Liver (tissue), 9 donors: Measurements from ENCODE around the gene LDB2. TPM values are rescaled to one million over a fixed set of nuclear protein-coding genes. Genes with fewer than 3 reads are reported as not detected.

Source experiments
- DNase-seq: peaks from one replicate; pipeline ENCODE4 v3.0.0-alpha.2; 2017; ENCODE audit warnings: low spot score
- H3K27ac ChIP-seq, 2 donors: one replicate each; pipeline ENCODE4 v1.7.0; 2013; ENCODE audit warnings: inconsistent platforms in 2 of 2, low read length in 2 of 2, control low read depth in 1 of 2, low read depth in 1 of 2, mild to moderate bottlenecking in 1 of 2
- H3K27me3 ChIP-seq, 4 donors: one replicate each; pipeline versions ENCODE4 v1.6.1 to v1.7.0; 2013; ENCODE audit warnings: low read length in 3 of 4, inconsistent platforms in 1 of 4, mild to moderate bottlenecking in 1 of 4, moderate library complexity in 1 of 4; ENCODE audit not compliant: control insufficient read depth in 4 of 4, insufficient read depth in 4 of 4
- H3K36me3 ChIP-seq, 4 donors: one replicate each; pipeline versions ENCODE4 v1.6.1 to v1.7.0; 2013; ENCODE audit warnings: low read length in 3 of 4, mild to moderate bottlenecking in 3 of 4, low read depth in 1 of 4, moderate library complexity in 1 of 4; ENCODE audit not compliant: control insufficient read depth in 4 of 4, insufficient read depth in 3 of 4
- H3K4me1 ChIP-seq, 4 donors: one replicate each; pipeline versions ENCODE4 v1.6.1 to v1.7.0; 2013; ENCODE audit warnings: low read length in 3 of 4, mild to moderate bottlenecking in 3 of 4, moderate library complexity in 1 of 4; ENCODE audit not compliant: control insufficient read depth in 4 of 4, insufficient read depth in 4 of 4
- H3K4me3 ChIP-seq, 3 donors: one replicate each; pipeline versions ENCODE4 v1.6.1 to v1.7.0; 2013; ENCODE audit warnings: low read length in 3 of 3, control low read depth in 1 of 3, low read depth in 1 of 3, mild to moderate bottlenecking in 1 of 3
- H3K9ac ChIP-seq, 2 donors: one replicate each; pipeline ENCODE4 v1.7.0; 2013; ENCODE audit warnings: low read length in 2 of 2, mild to moderate bottlenecking in 2 of 2, moderate library complexity in 2 of 2, control low read depth in 1 of 2, low read depth in 1 of 2
- H3K9me3 ChIP-seq, 4 donors: one replicate each; pipeline versions ENCODE4 v1.6.1 to v1.7.0; 2013; ENCODE audit warnings: low read length in 3 of 4; ENCODE audit not compliant: control insufficient read depth in 4 of 4
- ATF3 ChIP-seq: IDR thresholded peaks from 2 replicates; pipeline ENCODE4 v1.6.1; 2016; ENCODE audit warnings: antibody characterized with exemption
- EGR1 ChIP-seq, 2 donors: IDR thresholded peaks; 2 replicates each; pipeline ENCODE4 v1.6.1; 2016 to 2018; ENCODE audit warnings: antibody characterized with exemption in 2 of 2, low read depth in 2 of 2
- FOXA1 ChIP-seq: IDR thresholded peaks from 2 replicates; pipeline ENCODE4 v1.6.1; 2016; ENCODE audit warnings: antibody characterized with exemption
- FOXA2 ChIP-seq: IDR thresholded peaks from 2 replicates; pipeline ENCODE4 v1.6.1; 2016; ENCODE audit warnings: antibody characterized with exemption
- HNF4A ChIP-seq, 2 donors: conservative IDR thresholded peaks; 2 replicates each; pipeline ENCODE4 v1.6.1; 2016; ENCODE audit warnings: antibody characterized with exemption in 2 of 2, mild to moderate bottlenecking in 2 of 2
- HNF4G ChIP-seq: IDR thresholded peaks from 2 replicates; pipeline ENCODE4 v1.6.1; 2016; ENCODE audit warnings: antibody characterized with exemption
- MAX ChIP-seq: IDR thresholded peaks from 2 replicates; pipeline ENCODE4 v1.6.1; 2016; ENCODE audit warnings: antibody characterized with exemption
- NR2F2 ChIP-seq: IDR thresholded peaks from 2 replicates; pipeline ENCODE4 v1.6.1; 2016; ENCODE audit warnings: antibody characterized with exemption
- RAD21 ChIP-seq, 2 donors: IDR thresholded peaks; 2 replicates each; pipeline ENCODE4 v1.6.1; 2016; ENCODE audit warnings: antibody characterized with exemption in 2 of 2, mild to moderate bottlenecking in 2 of 2
- REST ChIP-seq: IDR thresholded peaks from 2 replicates; pipeline ENCODE4 v1.6.1; 2016; ENCODE audit warnings: antibody characterized with exemption, mild to moderate bottlenecking
- RXRA ChIP-seq, 2 donors: IDR thresholded peaks; 2 replicates each; pipeline ENCODE4 v1.6.1; 2017 to 2018; ENCODE audit warnings: antibody characterized with exemption in 2 of 2, mild to moderate bottlenecking in 1 of 2
- SP1 ChIP-seq: IDR thresholded peaks from 2 replicates; pipeline ENCODE4 v1.6.1; 2018; ENCODE audit warnings: antibody characterized with exemption, mild to moderate bottlenecking
- TAF1 ChIP-seq: conservative IDR thresholded peaks from 2 replicates; pipeline ENCODE4 v1.6.1; 2016; ENCODE audit warnings: antibody characterized with exemption, mild to moderate bottlenecking
- YY1 ChIP-seq: IDR thresholded peaks from 2 replicates; pipeline ENCODE4 v1.6.1; 2016; ENCODE audit warnings: antibody characterized with exemption, mild to moderate bottlenecking
- WGBS: extraction: QIAGEN DNeasy Blood & Tissue Kit; methylation state at CpG from one replicate; pipeline ENCODE4 v1.1.7; 2013; 5-methylcytosine and 5-hydroxymethylcytosine counted together
- polyA plus RNA-seq, 2 donors: library from polyadenylated mRNA; stranded (reverse) in 1 of 2; unstranded in 1 of 2; fragments of 200-250 nt in 1 of 2; fragments of >200 nt in 1 of 2; fragmentation: Nextera tagmentation in 1 of 2; extraction: Ambion mirVana in 1 of 2; gene quantifications; one replicate each; pipeline versions ENCODE4 v1.2.1 to v1.2.3, GENCODE V29; 2013 to 2015
- total RNA-seq, 2 donors: library from RNA; depleted of rRNA; stranded (reverse); fragments of >200 nt; gene quantifications; one replicate each; pipeline ENCODE4 v1.2.3, GENCODE V29; 2014
- TF ChIP-seq, protein P1 (sequence below): IDR thresholded peaks from 2 replicates; pipeline ENCODE4 v1.6.1; 2016; ENCODE audit warnings: antibody characterized with exemption
- TF ChIP-seq, protein P2 (sequence below): fragments of 150-350 bp; IDR thresholded peaks from 2 replicates; pipeline ENCODE4 v1.5.1; 2017; ENCODE audit warnings: improper control_type of control experiment, low read depth, low read length; ENCODE audit not compliant: missing input control
- donor health status: healthy.
- donor health status: healthy.
- donor health status: healthy.
- donor health status: healthy.
- donor health status: healthy.

The LDB2 gene
- total and polyA plus RNA-seq, 4 donors: 7.4 to 31.9 (median 16.8) TPM

GRCh38 chr4:16582036-16582435 is 316.4 kb downstream of the LDB2 start:
- no peak for DNase-seq
- TF ChIP-seq EGR1 (IDR thresholded peaks at IDR 0.05; ENCODE audit: low read depth in 2 of 2): no peak
- no peak for TF ChIP-seq YY1
- TF ChIP-seq NR2F2: no peak
- TF ChIP-seq RXRA (IDR thresholded peaks at IDR 0.05): no peak
- TF ChIP-seq, protein P1, sequence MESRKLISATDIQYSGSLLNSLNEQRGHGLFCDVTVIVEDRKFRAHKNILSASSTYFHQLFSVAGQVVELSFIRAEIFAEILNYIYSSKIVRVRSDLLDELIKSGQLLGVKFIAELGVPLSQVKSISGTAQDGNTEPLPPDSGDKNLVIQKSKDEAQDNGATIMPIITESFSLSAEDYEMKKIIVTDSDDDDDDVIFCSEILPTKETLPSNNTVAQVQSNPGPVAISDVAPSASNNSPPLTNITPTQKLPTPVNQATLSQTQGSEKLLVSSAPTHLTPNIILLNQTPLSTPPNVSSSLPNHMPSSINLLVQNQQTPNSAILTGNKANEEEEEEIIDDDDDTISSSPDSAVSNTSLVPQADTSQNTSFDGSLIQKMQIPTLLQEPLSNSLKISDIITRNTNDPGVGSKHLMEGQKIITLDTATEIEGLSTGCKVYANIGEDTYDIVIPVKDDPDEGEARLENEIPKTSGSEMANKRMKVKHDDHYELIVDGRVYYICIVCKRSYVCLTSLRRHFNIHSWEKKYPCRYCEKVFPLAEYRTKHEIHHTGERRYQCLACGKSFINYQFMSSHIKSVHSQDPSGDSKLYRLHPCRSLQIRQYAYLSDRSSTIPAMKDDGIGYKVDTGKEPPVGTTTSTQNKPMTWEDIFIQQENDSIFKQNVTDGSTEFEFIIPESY: no peak
- no peak for TF ChIP-seq FOXA2
- TF ChIP-seq FOXA1: no peak
- no peak for TF ChIP-seq SP1
- TF ChIP-seq REST: no peak
- no peak for TF ChIP-seq RAD21 (IDR thresholded peaks at IDR 0.05)
- TF ChIP-seq ATF3: no peak
- TF ChIP-seq, protein P2, sequence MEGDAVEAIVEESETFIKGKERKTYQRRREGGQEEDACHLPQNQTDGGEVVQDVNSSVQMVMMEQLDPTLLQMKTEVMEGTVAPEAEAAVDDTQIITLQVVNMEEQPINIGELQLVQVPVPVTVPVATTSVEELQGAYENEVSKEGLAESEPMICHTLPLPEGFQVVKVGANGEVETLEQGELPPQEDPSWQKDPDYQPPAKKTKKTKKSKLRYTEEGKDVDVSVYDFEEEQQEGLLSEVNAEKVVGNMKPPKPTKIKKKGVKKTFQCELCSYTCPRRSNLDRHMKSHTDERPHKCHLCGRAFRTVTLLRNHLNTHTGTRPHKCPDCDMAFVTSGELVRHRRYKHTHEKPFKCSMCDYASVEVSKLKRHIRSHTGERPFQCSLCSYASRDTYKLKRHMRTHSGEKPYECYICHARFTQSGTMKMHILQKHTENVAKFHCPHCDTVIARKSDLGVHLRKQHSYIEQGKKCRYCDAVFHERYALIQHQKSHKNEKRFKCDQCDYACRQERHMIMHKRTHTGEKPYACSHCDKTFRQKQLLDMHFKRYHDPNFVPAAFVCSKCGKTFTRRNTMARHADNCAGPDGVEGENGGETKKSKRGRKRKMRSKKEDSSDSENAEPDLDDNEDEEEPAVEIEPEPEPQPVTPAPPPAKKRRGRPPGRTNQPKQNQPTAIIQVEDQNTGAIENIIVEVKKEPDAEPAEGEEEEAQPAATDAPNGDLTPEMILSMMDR: no peak
- TF ChIP-seq MAX: no peak
- TF ChIP-seq HNF4G: no peak
- no peaks in the 10 kb centered on the region for H3K36me3 ChIP-seq
- H3K9ac ChIP-seq: no peak overlapping the region
- H3K4me1 ChIP-seq: no peaks in the 10 kb centered on the region
- no peak overlapping the region for H3K4me3 ChIP-seq
- WGBS: 89% methylated on average over 3 of the region's 3 CpGs
- no peak overlapping the region for H3K27ac ChIP-seq
- no peaks in the 10 kb centered on the region for H3K9me3 ChIP-seq
- no peaks in the 10 kb centered on the region for H3K27me3 ChIP-seq

DNA sequence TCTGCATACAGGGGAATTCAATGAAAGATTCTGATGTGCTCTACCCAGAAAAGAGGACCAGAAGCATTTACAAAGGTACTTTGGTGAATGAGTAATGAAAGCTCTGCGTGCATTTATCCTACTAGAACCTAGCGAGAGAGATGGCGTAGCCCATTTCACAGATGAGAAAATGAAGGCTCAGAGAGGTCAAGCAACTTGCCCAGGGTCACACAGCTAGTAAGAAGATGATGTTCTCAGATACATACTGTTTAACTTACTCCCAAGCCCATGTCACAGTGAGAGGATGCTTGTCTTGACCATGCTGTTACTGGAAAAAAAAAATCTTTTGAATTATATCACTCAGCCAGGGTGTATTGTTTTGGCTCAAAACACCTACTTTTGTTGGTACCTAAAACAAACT is 317.3 kb downstream of the LDB2 start:
- Histone ChIP-seq H3K27me3 (no peaks in the 10 kb centered on the region), H3K4me1 (no peaks in the 10 kb centered on the region)
- no peak for TF ChIP-seq FOXA1
- TF ChIP-seq TAF1: no peak
- TF ChIP-seq SP1: no peak
- TF ChIP-seq, protein P2: no peak
- no peak for TF ChIP-seq HNF4A (conservative IDR thresholded peaks at IDR 0.05)
- TF ChIP-seq NR2F2: no peak
- no peak for TF ChIP-seq FOXA2
- TF ChIP-seq MAX: no peak
- TF ChIP-seq RXRA (IDR thresholded peaks at IDR 0.05): no peak
- no peak for TF ChIP-seq RAD21 (IDR thresholded peaks at IDR 0.05)
- no peak for TF ChIP-seq HNF4G

More for the DNA sequence above, 317.3 kb downstream of the LDB2 start:
- H3K9me3 ChIP-seq: no peaks in the 10 kb centered on the region
- H3K9ac ChIP-seq: no peak overlapping the region
- no peak for DNase-seq
- 92% methylated on average over 3 of the region's 3 CpGs for WGBS
- no peak overlapping the region for H3K27ac ChIP-seq
- H3K36me3 ChIP-seq: no peaks in the 10 kb centered on the region
- no peak overlapping the region for H3K4me3 ChIP-seq
